ENCODE results near the gene GNAS-AS1. TPM values are rescaled to one million over a fixed set of nuclear protein-coding genes. Genes with fewer than 3 reads are reported as not detected.

The GNAS-AS1 gene
- total and polyA plus RNA-seq, 2 experiments from 2014 or later, result 12.3 to 15.0 TPM

DNA sequence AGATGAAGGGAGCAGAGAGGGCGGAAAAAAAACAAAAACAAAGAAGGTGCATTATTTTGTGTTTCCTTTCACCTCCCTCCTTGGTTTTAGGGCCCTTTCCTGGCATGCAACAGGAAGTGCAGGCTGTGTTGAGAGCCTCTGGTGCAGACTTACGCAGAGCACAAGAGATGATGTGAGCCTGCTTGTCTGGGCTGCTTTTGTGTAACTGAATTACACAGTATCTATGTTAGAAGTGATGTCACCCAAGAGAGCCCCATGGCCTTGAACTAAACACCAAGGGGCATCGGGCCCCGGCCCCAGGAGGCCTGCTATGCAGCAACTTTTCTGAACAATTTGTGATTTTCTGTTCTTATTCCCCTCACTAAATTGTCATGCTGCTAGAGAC is 27.3 kb upstream of the GNAS-AS1 start (continued):
- TF ChIP-seq, protein P1, sequence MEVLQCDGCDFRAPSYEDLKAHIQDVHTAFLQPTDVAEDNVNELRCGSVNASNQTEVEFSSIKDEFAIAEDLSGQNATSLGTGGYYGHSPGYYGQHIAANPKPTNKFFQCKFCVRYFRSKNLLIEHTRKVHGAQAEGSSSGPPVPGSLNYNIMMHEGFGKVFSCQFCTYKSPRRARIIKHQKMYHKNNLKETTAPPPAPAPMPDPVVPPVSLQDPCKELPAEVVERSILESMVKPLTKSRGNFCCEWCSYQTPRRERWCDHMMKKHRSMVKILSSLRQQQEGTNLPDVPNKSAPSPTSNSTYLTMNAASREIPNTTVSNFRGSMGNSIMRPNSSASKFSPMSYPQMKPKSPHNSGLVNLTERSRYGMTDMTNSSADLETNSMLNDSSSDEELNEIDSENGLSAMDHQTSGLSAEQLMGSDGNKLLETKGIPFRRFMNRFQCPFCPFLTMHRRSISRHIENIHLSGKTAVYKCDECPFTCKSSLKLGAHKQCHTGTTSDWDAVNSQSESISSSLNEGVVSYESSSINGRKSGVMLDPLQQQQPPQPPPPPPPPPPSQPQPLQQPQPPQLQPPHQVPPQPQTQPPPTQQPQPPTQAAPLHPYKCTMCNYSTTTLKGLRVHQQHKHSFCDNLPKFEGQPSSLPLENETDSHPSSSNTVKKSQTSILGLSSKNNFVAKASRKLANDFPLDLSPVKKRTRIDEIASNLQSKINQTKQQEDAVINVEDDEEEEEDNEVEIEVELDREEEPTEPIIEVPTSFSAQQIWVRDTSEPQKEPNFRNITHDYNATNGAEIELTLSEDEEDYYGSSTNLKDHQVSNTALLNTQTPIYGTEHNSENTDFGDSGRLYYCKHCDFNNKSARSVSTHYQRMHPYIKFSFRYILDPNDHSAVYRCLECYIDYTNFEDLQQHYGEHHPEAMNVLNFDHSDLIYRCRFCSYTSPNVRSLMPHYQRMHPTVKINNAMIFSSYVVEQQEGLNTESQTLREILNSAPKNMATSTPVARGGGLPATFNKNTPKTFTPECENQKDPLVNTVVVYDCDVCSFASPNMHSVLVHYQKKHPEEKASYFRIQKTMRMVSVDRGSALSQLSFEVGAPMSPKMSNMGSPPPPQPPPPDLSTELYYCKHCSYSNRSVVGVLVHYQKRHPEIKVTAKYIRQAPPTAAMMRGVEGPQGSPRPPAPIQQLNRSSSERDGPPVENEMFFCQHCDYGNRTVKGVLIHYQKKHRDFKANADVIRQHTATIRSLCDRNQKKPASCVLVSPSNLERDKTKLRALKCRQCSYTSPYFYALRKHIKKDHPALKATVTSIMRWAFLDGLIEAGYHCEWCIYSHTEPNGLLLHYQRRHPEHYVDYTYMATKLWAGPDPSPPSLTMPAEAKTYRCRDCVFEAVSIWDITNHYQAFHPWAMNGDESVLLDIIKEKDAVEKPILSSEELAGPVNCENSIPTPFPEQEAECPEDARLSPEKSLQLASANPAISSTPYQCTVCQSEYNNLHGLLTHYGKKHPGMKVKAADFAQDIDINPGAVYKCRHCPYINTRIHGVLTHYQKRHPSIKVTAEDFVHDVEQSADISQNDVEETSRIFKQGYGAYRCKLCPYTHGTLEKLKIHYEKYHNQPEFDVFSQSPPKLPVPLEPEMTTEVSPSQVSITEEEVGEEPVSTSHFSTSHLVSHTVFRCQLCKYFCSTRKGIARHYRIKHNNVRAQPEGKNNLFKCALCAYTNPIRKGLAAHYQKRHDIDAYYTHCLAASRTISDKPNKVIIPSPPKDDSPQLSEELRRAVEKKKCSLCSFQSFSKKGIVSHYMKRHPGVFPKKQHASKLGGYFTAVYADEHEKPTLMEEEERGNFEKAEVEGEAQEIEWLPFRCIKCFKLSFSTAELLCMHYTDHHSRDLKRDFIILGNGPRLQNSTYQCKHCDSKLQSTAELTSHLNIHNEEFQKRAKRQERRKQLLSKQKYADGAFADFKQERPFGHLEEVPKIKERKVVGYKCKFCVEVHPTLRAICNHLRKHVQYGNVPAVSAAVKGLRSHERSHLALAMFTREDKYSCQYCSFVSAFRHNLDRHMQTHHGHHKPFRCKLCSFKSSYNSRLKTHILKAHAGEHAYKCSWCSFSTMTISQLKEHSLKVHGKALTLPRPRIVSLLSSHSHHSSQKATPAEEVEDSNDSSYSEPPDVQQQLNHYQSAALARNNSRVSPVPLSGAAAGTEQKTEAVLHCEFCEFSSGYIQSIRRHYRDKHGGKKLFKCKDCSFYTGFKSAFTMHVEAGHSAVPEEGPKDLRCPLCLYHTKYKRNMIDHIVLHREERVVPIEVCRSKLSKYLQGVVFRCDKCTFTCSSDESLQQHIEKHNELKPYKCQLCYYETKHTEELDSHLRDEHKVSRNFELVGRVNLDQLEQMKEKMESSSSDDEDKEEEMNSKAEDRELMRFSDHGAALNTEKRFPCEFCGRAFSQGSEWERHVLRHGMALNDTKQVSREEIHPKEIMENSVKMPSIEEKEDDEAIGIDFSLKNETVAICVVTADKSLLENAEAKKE (CRISPR knock-in tag; IDR thresholded peaks at IDR 0.05), result no peak
- TF ChIP-seq STAT1 (IDR thresholded peaks at IDR 0.05; ENCODE audit: unreplicated experiment) (no peak), EZH2phosphoT487 (IDR thresholded peaks at IDR 0.05; ENCODE audit: unreplicated experiment) (no peak)
- TF ChIP-seq, protein P2, sequence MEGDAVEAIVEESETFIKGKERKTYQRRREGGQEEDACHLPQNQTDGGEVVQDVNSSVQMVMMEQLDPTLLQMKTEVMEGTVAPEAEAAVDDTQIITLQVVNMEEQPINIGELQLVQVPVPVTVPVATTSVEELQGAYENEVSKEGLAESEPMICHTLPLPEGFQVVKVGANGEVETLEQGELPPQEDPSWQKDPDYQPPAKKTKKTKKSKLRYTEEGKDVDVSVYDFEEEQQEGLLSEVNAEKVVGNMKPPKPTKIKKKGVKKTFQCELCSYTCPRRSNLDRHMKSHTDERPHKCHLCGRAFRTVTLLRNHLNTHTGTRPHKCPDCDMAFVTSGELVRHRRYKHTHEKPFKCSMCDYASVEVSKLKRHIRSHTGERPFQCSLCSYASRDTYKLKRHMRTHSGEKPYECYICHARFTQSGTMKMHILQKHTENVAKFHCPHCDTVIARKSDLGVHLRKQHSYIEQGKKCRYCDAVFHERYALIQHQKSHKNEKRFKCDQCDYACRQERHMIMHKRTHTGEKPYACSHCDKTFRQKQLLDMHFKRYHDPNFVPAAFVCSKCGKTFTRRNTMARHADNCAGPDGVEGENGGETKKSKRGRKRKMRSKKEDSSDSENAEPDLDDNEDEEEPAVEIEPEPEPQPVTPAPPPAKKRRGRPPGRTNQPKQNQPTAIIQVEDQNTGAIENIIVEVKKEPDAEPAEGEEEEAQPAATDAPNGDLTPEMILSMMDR (conservative IDR thresholded peaks at IDR 0.05; ENCODE audit: low read depth in 2 of 2), result no peak

DNA sequence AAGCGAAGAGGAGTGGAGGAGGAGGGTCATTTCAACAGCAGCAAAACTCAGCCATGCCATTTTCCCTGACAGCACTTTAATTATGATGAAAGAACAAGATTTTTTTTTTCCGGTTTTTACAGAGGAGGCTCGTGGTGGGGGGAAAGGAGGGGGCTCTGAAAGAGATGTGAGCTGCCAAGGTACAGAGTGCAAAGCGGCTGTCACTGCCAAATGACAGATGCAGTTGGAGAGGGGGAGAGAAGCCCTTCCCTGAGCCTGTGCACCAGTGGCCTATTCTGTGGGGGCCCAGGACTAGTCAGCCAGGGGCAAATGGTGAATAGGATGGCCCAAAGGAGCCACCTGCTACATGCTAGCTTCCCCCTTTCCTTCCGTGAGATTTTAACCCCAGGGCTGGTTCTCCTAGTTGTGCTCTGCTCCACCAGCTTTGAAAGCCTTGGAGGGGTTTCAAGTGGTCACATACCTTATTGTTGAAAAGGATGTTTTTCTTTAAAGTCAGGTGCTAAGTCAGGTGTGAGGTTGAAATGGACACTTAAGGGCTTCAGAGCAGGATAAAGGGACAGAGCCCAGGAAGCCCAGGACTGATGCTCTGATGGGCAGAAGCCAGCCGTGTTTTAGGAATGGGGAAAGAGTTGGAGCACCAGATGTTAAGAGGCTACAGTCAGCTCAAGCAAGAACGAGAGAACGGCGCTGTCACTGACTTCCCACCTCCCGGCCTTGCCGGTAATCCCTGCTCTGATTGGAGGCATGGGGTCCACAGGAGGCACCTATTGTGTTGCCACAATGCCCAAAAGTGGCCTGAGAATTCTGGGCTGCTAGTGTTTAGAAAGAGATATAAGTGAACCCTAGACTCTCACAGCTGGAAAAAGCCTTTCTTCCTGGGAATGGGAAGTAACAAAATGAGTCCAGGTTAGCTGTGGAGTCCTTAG is 26.6 kb upstream of the GNAS-AS1 start:
- peaks cover 26% of the 10 kb centered on the region for H3K36me3 Mint-ChIP-seq (ENCODE audit: low read depth)
- Histone ChIP-seq H3K36me3 (ENCODE audit: insufficient read depth) (no peaks in the 10 kb centered on the region), H3K4me1 (ENCODE audit: insufficient read depth) (peaks cover 71% of the 10 kb centered on the region), H3K27me3 (ENCODE audit: insufficient read depth) (no peaks in the 10 kb centered on the region), H3K79me2 (replicated peaks; ENCODE audit: insufficient read depth) (no peaks in the 10 kb centered on the region), H3F3A (replicated peaks; ENCODE audit: low read depth) (peaks cover 5% of the 10 kb centered on the region; the same call in 1 of the 2 replicates), H3K27ac (ENCODE audit: low read depth) (peak overlapping the region; percentile 84), H3K9me2 (ENCODE audit: insufficient read depth) (no peaks in the 10 kb centered on the region), H4K20me1 (replicated peaks; ENCODE audit: insufficient read depth) (no peaks in the 10 kb centered on the region), H2AFZ (peak overlapping the region; percentile 60; the same call in 1 of the 2 replicates), H3K4me3 (no peak overlapping the region; the same call in 1 of the 2 replicates), H3K4me2 (peak overlapping the region; percentile 55)
- ATAC-seq (peak; percentile 90), DNase-seq (ENCODE audit: low spot score) (peak; percentile 62)
- H3K4me3 Mint-ChIP-seq, result peak overlapping the region; percentile 44; the same call in 1 of the 3 replicates
- H3K27me3 Mint-ChIP-seq (ENCODE audit: insufficient read depth, low read depth, poor library complexity), result peaks cover 4% of the 10 kb centered on the region
- peaks cover 77% of the 10 kb centered on the region for H3K4me1 Mint-ChIP-seq
- peak overlapping the region; percentile 82 for H3K27ac Mint-ChIP-seq
- H3K9me3 Mint-ChIP-seq, result no peaks in the 10 kb centered on the region
- TF ChIP-seq, protein P1 (CRISPR knock-in tag; IDR thresholded peaks at IDR 0.05), result no peak
- TF ChIP-seq JUNB (IDR thresholded peaks at IDR 0.05; ENCODE audit: unreplicated experiment), result no peak
- no peak for TF ChIP-seq NANOG (IDR thresholded peaks at IDR 0.05; ENCODE audit: borderline replicate concordance)
